HG02973 (cell line): ENCODE data around the gene CD244.
A peak's percentile ranks its signal among the peaks of the same experiment; 100 is the strongest.
"Not testable (repeated sequence)": the region's sequence is repeated elsewhere in the genome, so short reads cannot be mapped to it uniquely, and the experiment has no call there.

Experiments
- ATAC-seq: cut with Tn5 transposase; IDR thresholded peaks from one replicate; pipeline ENCODE4 v1.9.1; 2021; ENCODE audit warnings: moderate library complexity; ENCODE audit not compliant: unreplicated experiment

The CD244 gene

DNA sequence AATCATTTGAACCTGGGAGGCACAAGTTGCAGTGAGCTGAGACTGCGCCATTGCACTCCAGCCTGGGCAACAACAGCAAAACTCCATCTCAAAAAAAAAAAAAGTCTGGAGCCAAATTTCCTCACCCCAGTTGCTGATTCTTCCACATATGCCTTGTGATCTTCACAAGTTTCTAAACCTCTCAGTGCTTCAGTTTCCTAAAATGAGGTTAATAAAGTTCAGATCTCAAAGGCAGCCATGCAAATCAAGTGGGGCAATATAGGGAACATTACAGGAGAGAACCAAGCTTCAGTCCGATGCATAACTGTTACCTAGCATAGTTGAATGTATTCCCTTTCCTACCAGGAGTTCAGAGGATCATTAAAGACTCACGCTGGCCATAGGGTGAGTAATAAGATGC lies 17.5 kb upstream of the CD244 start:
- no peak for ATAC-seq

DNA sequence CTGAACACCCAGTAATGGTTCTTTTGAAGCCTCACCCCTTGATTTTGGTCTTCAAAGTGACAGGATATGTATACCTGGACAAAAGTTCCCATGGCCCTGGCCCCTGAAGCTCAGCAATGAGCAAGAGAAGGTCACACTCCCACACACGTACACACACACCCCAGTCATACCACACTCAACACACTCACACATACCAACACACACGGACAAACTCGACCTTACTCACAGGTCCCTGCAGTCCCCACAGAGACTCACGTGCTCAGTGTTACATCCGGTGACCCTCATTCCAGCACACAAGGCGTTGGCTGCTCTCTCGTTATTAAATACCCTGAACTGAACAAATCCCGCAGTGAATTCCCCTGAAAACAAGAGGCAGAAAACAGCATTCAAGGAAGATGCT lies 16.4 kb upstream of the CD244 start:
- ATAC-seq, result no peak

DNA sequence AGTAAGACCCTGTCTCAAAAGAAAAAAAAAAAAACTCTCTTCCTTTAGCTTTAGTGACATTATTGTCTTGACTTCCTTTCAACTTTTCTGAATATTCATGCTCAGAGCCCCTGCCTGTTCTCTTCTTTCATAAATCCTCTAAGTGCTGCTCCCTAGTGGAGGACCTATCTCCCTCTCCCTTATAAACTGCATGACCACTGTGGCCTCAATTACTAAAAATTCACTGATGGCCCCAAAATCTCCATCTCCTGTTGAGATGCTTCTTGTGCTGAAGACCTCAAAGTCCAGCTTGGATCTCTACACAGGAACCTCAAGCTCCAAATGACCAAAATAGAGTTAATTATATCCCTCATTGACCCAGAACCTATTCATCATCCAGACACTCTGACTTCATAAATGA lies 14.5 kb upstream of the CD244 start:
- ATAC-seq, result no peak

DNA sequence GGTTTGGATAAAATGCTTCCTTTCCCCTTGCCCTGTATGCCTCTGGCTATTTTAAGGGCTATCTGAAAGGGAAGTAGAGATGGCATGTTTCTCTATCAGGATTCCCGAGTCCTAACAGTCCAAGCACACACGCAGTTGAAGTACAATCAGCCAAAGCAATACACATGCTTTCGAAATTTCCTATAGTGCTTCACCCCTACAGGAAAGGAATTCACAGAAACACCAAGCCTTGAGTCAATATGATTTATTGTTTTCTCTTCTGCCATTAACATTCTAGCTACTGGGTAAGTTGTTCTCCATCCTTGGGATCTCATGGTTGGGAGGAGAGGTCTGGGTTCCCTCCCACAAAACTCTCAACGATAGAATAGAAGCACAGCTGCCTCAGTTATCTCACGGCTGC lies 13.6 kb upstream of the CD244 start:
- no peak for ATAC-seq

DNA sequence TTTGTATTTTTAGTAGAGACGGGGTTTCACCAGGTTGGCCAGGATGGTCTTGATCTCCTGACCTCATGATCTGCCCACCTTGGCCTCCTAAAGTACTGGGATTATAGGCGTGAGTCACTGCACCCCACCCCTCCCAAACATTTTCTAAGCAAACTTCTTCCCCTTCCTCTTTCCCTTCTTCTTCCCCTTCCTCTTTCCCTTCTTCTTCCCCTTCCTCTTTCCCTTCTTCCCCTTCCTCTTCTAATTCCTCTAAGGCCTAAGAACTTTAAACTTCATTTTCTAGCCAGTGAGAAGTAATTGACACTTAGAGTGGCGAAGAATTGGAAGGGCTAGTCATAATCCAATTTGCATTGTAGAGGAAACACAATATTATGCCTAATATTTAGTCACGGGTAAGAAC lies 12.9 kb upstream of the CD244 start:
- not testable (repeated sequence) for ATAC-seq

DNA sequence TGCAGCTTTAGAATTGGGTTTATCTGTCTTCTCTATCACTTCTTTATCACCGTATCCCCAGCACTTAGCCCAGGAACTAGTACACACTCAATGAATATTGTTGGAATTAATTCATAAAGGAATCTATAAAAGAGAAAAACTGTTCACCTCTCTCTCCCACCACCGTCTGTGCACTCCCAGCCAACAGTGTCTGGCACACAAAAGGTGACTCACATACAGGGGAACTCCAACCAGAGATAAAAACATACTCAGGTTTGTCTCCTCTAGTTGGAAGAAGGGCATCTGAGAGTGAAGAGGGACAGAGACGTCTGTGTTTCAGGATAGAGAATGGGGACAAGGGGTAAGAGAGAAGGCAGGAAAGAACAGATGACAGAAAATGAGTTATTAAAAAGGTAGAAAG lies 12.2 kb upstream of the CD244 start:
- ATAC-seq, result no peak

DNA sequence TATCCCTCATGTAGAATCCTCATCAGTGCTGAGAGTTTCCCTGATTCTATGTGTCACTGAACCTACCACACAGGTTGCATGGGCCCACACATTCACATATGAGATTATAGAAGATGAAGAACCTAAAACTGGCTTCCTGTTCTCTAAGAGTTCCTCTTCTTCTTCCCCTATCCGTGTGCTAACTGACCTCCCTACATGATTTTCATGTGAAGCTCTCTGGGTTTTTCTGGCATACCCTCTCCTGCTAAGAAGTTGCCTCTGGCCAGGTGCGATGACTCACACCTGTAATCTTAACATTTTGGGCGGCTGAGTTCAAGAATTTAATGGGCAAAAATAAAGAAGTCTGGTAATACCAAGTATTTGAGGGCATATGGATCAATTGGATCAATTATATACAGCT lies 5.5 kb upstream of the CD244 start:
- ATAC-seq, result no peak

DNA sequence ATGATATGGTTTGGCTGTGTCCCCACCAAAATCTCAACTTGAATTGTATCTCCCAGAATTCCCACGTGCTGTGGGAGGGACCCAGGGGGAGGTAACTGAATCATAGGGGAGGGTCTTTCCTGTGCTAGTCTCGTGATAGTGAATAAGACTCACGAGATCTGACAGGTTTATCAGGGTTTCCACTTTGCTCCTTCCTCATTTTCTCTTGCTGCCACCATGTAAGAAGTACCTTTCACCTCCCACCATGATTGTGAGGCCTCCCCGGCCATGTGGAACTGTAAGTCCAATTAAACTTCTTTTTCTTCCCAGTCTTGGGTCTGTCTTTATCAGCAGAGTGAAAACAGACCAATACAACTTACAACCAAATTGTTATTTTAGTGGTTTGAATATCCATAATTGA lies 5.0 kb upstream of the CD244 start:
- not testable (repeated sequence) for ATAC-seq

DNA sequence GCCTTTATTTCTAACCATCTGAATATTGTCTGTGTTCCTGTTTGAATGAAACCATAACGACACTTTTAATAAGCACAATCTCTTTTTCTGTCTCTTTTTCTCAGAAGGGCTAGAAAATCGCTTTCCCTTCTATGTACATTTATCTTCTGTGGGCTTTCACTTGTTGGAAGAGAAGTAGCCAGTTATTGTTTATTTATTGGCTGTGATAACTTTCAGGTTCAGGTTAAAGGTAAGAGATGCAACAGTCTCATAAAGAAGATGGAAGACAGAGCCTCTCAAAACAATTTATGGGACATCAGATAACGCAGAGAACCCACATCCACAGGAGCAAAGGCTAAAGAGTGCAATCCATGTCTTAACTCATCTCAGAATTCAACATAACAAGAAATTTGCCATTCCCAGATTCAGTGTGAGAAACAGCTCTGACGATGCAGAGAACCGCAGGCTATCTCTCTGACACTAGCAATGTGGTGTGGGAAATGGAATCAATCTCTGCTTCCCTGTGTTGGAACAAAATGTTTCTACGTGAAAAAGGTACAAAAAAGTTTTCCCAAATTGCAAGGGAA lies 4.1 kb upstream of the CD244 start:
- no peak for ATAC-seq

DNA sequence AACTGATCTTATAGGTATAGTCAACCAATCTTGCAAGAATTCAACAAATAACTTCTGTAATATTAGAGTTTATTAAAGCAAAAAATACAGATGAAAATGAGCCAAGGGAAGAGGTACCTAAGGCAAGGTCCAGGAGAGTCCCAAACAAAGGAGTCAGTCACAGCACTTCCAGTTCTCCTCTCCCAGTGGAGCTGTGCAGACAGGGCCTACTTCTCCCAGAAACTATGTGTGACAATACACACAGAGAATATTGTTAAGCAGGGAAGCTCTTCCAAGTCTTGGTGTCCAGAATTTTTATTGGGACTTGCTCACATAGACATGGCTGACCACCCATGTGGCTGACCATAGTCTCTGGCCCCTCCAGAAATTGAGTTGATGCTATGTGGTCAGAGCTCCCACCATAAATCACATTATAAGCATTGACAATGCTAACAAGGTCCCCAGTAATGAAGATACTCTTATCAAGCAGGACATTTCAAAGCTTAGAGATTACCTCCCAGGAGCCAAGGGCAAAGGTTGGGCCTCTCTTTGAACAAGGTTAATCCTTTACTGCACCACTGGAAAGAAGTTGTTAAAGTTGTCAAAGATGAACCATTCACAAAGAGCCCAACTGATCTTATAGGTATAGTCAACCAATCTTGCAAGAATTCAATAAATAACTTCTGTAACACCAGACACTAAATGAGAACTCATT lies 3.5 kb upstream of the CD244 start:
- ATAC-seq, result no peak

DNA sequence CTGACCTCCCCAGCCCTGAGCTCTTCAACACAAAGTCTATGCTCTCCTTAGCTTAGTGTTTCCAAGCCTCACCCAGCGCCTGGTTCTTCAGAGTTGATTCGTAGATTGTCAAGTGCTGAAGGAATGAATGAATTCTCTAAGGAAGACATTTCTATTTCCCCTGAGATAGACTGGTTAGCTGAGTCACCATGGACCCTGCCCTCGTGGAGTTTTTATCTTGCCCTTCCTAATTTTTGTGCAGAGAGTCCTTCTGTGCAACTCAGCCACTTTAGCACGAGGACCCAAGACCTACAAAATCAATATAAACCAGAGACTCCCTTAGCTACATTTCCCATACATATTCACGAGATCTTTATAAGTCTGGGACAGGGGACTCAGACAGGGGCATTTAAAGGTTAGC lies 2.6 kb upstream of the CD244 start:
- no peak for ATAC-seq

DNA sequence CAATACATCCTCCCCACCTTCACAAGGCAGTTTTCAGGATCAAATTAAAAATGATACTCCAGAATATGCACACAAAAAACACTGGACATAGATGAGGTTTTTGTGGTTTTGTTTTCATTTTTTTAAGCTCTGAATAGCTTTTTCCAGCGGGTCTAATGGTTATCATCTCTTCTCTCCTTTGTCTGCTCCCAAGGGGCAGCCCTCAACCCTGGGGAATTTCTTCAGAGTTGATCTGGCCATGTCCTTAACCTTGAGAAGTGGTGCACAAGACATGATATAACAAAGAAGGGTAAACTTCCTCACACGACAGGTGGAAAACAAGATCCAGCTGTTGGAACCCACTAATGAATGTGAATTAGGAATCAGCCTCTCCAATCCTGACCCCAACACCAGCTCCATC lies 1.5 kb upstream of the CD244 start:
- no peak for ATAC-seq

DNA sequence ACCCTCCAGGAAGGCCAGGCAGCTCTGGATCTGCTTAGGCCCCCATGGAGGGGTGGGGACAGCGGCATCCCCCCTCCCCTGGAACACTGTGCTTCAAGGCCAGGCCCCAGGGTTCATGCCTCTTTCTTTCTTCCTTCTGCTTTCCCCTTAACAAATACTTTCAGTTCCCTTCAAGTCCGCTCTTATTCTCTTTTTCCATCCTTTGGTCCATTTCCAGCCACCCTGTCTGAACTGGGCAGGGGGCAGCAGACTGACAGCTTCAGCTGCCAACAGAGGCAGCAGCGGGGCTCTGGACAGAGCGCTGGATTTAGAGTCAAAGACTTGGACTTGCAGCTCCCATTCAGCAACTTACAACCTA lies 1.1 kb upstream of the CD244 start:
- no peak for ATAC-seq

DNA sequence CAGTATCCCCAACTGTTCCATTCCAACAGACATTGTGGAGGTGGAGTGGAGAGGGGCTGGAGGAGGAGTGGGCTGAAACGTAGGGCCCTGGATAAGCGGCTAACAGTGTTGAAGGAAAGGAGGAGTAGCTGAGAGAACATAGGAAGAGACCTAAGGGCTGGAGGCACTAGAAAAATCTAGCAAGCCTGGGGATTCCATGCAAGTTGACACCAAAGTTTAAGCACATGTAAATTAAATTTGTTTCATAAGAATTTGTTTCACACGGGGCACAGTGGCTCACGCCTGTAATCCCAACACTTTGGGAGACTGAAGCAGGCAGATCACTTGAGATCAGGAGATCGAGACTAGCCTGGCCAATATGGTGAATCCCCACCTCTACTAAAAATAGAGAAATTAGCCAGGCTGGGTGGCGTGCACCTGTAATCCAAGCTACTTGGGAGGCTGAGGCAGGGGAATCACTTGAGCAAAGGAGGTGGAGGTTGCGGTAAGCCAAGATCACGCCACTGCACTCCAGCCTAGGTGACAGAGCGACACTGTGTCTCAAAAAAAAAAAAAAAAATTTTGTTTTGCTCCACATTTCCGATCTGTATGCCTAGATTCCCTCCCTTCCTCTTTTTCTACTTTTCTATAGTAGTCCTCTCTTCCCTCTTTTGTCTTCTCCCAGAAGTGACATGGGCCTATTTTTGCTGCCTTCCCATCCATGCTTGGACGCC lies 530 bp upstream of the CD244 start:
- no peak for ATAC-seq

DNA sequence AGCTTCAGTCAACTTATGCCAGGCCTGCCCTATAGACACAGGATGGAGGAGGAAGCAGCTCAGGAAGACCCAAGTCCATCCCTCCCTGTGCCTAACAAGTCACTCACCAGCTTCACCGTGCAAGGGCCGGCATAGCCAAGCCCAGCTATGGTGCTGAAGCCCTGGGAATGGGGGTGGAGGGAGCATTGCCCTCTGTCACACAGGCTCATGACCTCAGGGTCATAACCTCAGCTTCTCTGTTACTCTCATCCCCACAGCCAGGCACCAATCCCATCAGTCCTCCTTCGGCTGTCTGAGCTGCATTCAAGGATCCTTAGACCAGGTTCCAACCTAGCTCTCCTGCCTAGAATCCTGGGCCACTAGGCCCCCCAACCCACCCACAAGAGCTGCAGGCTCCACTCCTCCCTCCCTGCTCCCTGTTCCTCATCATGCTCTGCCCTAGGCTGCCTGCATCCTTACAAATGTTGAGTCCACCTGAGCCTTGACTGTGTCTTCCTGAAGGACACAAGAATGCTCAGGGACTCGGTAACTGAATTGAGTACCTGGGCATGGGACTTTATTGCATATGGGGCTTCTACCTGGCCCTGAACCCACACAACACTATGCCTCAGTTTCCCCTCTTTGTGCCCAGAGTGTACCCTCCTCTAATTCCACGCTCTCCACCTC lies 1.7 kb downstream of the CD244 start:
- ATAC-seq, result no peak

DNA sequence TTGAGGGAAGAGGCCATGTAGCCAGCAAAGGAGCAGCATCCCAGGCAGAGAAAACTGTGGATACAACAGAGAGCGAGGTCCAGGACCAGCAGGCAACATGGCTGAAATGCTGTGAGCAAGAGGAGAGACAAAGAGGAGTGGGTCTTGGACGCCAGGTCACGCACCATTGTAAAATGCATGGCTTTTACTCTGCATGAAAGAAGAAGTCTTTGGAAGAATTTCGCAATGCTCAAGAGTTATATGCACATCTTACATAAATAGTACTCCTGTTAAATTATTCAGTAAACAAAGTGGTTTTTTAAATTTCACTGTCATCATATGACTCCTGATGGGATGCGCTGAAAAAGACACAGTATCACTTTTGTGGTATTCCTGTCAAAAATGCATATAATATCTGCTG lies 3.5 kb downstream of the CD244 start:
- no peak for ATAC-seq

DNA sequence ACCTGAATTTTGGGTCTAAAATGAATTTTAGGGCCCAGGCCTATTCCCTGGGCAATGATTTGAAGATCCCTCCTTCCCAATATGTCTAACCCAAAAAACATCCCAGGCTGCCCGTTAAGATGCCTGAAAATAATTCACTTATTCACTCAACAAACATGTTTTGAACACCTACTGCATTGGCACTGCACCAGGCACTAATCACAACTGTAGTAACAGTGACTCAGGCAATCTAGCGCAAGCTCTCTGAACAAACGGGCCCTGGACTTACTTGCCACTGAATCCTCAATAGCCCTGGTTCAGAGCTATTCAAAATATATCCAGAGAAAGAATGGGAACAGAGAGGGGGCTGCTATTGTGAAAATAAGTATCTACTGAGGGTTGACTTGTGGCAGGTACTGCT lies 4.2 kb downstream of the CD244 start:
- ATAC-seq, result no peak

DNA sequence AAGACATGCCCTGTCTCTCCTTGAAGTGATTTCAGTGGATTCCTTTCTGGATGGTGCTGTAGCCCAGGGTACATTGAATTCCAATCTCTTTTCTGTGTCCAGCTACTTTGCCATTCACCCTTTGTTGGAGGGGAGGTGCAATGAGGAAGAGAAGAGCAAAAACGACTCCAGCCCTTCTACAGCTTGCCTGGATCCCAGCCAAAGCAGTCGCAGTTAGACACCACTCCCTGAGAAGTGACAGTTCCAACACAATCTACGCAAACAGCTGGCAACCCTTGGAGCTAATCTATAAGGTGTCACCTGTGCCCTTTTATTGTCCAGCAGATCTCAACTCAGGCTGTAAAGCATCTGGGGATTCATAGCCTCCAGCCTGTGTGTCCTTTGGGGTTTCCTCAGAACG lies 4.6 kb downstream of the CD244 start:
- ATAC-seq, result no peak

DNA sequence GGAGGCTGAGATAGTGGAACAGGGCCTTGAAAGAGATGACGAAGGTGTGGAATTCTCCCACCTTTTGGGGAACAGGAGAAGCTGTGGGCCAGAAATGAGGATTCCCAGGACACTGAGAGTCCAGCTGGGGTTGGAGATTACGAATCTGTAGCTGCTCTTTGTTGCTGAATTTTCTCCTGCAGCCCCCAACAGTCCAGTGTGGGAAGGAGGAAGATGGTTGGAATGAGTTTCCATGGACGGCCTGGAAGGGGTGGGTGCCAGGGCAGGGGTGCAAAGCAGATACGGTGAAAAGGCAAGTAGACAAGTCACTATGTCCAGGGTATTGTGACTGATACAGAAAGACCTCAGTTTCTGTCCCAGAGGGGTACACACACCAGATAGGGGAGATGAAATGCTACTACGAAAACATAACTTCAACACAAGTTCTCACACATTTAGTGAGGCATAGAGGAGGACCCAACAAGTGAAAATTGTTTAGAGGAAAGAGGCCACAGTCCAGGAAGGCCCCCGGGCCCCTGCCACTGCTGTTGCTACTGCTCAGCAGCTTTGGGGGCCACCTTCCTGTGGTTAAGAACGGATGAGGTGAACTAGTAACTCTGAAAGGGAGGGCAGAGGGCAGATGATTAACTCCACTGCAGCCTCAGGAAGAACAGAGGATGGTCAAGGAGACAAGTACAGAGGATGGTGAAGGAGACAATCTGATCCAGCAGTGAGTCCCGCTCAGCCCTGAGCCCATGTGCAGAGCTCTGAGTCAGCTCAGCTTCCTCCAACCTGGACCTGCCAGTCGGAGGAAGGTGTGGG lies 7.3 kb downstream of the CD244 start:
- ATAC-seq, result peak; percentile 67

DNA sequence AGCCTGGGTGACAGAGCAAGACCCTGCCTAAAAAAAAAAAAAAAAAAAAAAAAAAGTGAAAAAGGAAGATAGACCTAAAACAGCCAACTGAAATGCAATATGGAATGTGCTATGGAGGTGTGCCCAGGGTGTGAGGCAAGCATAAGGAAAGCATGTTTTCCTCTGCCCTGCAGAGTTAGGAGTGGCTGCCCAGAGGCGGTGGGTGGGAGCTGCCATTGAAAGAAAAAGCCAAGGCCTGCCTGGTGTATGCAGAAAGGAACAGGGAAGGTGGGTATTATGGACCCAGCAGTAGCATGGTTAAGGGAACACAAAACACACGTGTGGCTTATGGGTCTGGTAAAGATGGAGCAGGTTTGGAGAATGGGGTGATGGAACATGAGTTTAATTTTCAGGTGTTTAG lies 8.9 kb downstream of the CD244 start:
- ATAC-seq, result no peak

DNA sequence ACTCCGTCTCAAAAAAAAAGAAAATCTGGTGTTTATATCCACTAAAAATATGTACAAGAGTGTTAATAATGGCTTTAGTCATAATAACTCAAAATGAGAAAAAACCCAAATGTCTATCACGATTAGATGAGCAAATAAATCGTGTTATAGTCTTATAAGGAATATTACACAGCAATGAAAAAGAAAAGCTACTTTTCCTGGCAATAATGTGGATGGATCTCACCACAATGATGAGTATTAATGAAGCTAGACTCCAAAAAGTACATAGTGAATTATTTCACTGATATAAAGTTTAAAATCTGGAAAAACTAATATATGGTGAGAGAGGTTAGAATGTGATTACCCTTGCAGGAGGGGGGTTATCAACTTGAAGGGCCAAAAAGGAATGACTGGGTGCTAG lies 9.7 kb downstream of the CD244 start:
- no peak for ATAC-seq
